NCI-H82 treated with DMSO at 0.1 percent for 48 hours (cell line): ENCODE measurements around the gene MIA2.
"Not testable (repeated sequence)": the region's sequence is repeated elsewhere in the genome, so short reads cannot be mapped to it uniquely, and the experiment has no call there.

Source experiments
- DNase-seq: peaks from one replicate; lab custom pipeline; 2025; ENCODE audit not compliant: unreplicated experiment; lab: John Stamatoyannopoulos, UW

Gene MIA2

GRCh38 chr14:39266525-39266870, 32.8 kb downstream of the MIA2 start:
- no peak for DNase-seq

GRCh38 chr14:39266871-39267607, 33.3 kb downstream of the MIA2 start:
- peak; percentile 43 for DNase-seq

GRCh38 chr14:39267608-39268005, 33.9 kb downstream of the MIA2 start:
- DNase-seq, result peak; percentile 7

GRCh38 chr14:39268393-39268792, 34.7 kb downstream of the MIA2 start:
- DNase-seq, result no peak

- no peak for DNase-seq
Measured at GRCh38 chr14:39272918-39273317, 39.2 kb downstream of the MIA2 start.

- no peak for DNase-seq
Measured at GRCh38 chr14:39275395-39275794, 41.7 kb downstream of the MIA2 start.

- DNase-seq, result no peak
Measured at GRCh38 chr14:39276005-39276404, 42.3 kb downstream of the MIA2 start.

GRCh38 chr14:39276579-39277114, 42.9 kb downstream of the MIA2 start:
- no peak for DNase-seq

- no peak for DNase-seq
Measured at GRCh38 chr14:39279515-39279914, 45.8 kb downstream of the MIA2 start.

- DNase-seq, result not testable (repeated sequence)
Measured at GRCh38 chr14:39280678-39281077, 47.0 kb downstream of the MIA2 start.

- no peak for DNase-seq
Measured at GRCh38 chr14:39289523-39289922, 55.8 kb downstream of the MIA2 start.

GRCh38 chr14:39291701-39292100, 58.0 kb downstream of the MIA2 start:
- no peak for DNase-seq

GRCh38 chr14:39293629-39294028, 59.9 kb downstream of the MIA2 start:
- no peak for DNase-seq

GRCh38 chr14:39300389-39300788, 66.7 kb downstream of the MIA2 start:
- DNase-seq, result not testable (repeated sequence)

- no peak for DNase-seq
Measured at GRCh38 chr14:39302124-39302810, 68.6 kb downstream of the MIA2 start.

- DNase-seq, result no peak
Measured at GRCh38 chr14:39303115-39303514, 69.4 kb downstream of the MIA2 start.

- DNase-seq, result no peak
Measured at GRCh38 chr14:39307815-39308214, 74.1 kb downstream of the MIA2 start.

- no peak for DNase-seq
Measured at GRCh38 chr14:39310051-39310450, 76.3 kb downstream of the MIA2 start.

- DNase-seq, result no peak
Measured at GRCh38 chr14:39315859-39316444, 82.2 kb downstream of the MIA2 start.

- DNase-seq, result no peak
Measured at GRCh38 chr14:39316830-39317553, 83.3 kb downstream of the MIA2 start.

GRCh38 chr14:39318574-39318973, 84.9 kb downstream of the MIA2 start:
- DNase-seq, result no peak
